Omental fat pad (tissue), 4 donors: ENCODE measurements around the gene SLC38A6. TPM values are rescaled to one million over a fixed set of nuclear protein-coding genes. Genes with fewer than 3 reads are reported as not detected.

ENCODE experiments used
- ATAC-seq: fragments of 150-250 bp; one replicate; pipeline ENCODE4 v1.9.1; 2016; ENCODE audit warnings: mild to moderate bottlenecking, moderate library complexity; ENCODE audit not compliant: low FRiP score
- DNase-seq: peaks from one replicate; pipeline ENCODE4 v3.0.0-alpha.2; 2019; ENCODE audit warnings: low spot score
- total RNA-seq, 4 donors: library from RNA; depleted of rRNA; stranded (reverse); fragments of >200 nt; gene quantifications; one replicate each; pipeline ENCODE4 v1.1.0, GENCODE V29; 2016
- TF ChIP-seq, protein P1 (sequence below), 3 donors: fragments of 450-650 bp; IDR thresholded peaks; one replicate each; pipeline ENCODE4 v1.5.1; 2016 to 2017; ENCODE audit warnings: antibody characterized with exemption in 3 of 3, mild to moderate bottlenecking in 3 of 3, moderate library complexity in 2 of 3

The SLC38A6 gene
- total RNA-seq, 4 donors from 2014 or later: 20.9 to 33.3 (median 24.5) TPM

DNA sequence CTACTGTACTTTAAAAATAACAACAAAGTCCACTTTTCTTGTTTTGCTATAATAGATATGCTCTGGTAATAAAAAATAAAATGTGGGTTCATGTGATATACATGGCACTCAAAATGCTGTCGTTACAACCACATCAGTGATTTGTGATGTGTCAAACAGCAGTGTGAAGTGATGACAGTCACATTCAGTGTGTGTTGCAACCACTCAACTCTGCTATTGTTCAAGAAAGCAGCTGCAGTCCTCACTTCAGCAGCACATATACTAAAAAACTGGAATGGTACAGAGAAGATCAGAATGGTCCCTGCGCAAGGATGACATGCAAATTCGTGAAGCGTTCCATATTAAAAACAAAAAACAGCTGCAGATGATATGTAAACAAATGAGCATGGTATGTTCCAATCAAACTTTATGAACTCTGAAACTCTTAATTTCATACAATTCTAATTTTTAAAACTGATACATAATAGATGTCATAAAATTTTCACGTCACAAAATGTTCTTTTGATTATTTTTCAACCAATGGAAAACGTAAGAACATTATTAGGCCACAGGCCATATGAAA, 6.9 kb upstream of the SLC38A6 start:
- TF ChIP-seq, protein P1, sequence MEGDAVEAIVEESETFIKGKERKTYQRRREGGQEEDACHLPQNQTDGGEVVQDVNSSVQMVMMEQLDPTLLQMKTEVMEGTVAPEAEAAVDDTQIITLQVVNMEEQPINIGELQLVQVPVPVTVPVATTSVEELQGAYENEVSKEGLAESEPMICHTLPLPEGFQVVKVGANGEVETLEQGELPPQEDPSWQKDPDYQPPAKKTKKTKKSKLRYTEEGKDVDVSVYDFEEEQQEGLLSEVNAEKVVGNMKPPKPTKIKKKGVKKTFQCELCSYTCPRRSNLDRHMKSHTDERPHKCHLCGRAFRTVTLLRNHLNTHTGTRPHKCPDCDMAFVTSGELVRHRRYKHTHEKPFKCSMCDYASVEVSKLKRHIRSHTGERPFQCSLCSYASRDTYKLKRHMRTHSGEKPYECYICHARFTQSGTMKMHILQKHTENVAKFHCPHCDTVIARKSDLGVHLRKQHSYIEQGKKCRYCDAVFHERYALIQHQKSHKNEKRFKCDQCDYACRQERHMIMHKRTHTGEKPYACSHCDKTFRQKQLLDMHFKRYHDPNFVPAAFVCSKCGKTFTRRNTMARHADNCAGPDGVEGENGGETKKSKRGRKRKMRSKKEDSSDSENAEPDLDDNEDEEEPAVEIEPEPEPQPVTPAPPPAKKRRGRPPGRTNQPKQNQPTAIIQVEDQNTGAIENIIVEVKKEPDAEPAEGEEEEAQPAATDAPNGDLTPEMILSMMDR (IDR thresholded peaks at IDR 0.05): no peak
- ATAC-seq (no peak), DNase-seq (no peak)

DNA sequence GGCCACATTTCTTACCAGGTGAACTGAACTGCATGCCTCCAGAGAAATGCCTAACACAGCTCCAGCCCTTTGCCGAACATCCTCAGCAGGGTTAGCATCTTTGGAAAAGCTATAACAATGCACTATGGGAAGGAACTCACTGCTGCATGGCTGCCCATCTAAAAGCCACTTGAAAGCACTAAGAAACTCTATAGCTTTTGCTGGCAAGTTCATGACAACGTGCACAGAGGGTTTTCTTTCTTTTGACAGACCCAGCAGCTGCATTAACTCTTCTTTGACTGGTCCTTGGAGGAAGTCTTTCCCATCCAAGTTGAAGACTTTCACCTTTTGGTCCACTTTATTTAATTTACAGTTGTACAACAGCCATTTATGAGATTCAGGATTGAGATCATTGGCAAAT, 5.5 kb upstream of the SLC38A6 start:
- no peak for ATAC-seq
- DNase-seq: no peak
- TF ChIP-seq, protein P1 (IDR thresholded peaks at IDR 0.05): no peak

DNA sequence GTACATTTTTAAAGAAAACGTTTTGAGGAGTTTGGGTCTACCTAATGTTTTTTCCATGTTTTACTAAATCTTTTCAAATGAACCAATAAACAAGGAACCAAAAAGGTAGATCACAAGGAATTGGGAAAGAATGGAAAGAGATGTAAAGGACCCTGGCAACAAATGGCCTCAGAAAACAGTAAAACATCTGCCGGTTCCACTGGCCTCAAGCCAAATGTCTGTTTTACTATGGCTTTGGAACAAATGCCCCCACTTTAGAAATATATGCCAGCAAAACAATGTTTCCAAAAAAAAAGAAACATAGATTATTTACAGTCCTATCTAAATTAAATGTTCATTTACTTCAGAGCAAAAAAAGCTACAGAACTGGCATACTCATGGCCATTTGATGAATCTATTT, 3.2 kb upstream of the SLC38A6 start:
- TF ChIP-seq, protein P1 (IDR thresholded peaks at IDR 0.05): no peak
- ATAC-seq (no peak), DNase-seq (no peak)

DNA sequence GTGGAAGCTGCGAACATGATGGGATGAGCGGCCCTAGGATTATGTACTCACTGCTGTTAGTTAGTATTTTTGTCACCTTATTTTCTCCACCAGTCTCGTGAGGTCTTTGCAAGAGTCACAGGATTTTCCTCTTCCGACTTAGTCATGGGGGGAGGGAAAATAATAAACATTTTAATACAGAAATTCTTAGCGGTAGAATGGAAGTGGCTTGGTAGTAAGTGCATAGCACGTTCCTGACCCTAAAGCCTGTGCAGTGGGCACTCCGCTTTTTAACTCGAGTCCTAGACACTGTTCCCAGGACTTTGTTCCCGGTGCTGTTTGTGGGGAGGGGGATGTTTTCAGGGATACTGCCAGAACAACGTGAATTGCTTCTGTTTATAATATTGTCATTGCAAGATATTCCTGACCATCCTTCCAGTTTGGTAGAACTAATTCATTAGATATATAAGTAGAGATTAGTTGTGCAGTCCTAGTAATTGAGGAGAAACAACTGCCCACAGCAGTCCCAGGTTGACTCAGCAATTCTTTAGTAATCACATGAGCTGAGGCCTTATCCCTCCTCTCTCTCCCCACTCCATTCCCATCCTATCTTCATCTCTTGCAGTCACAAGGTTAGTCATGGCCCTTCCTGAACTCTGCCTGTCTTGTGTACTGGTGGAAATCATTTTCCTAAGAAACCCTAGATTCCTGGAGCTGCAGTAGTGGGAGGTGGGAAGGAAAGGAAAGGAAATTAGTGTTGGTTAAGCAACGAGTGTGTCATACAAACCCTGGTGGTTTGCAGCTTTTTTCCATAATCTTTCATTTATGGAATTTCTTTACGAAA, 799 bp downstream of the SLC38A6 start:
- ATAC-seq (peak; percentile 63), DNase-seq (no peak)
- TF ChIP-seq, protein P1 (IDR thresholded peaks at IDR 0.05): no peak

DNA sequence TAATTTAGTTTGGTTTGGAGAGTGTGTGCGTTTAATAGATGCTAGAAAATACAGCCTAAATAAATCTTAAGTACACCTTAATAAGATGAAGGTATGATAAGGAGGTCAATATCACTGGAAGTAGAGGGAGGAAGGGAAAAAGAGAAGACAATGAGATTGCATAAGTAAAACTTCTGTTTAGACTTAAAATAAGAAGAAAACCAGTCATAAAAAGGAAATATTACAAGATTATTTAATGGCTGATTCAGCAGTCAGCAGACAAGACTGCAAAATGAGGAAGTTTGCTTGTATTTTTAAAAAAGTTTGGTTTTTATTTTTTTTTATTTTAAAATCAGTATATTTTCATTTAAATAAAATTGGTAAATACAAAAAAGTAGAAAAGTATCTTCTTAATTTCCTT, 3.2 kb downstream of the SLC38A6 start:
- TF ChIP-seq, protein P1 (IDR thresholded peaks at IDR 0.05): no peak
- DNase-seq (no peak), ATAC-seq (no peak)

DNA sequence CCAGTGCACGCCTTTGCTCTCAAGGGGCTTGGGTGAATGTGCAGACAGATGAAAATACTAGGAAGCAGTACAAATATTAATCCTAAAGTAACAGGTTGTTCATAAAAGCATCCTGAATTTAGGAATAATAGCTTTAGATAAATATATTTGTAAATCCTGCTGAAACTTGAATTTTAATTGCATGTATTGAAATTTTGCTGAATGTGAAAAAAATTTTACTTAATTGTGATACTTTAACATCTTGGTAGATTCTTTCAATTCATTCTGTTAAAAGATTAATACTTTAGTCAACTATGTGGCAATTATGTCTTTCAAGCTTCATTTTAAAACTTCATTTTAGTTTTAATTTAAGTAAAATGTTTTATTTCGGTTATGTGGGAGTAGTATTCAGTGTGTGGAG, 5.5 kb downstream of the SLC38A6 start:
- no peak for ATAC-seq
- TF ChIP-seq, protein P1 (IDR thresholded peaks at IDR 0.05): no peak
- DNase-seq: no peak

DNA sequence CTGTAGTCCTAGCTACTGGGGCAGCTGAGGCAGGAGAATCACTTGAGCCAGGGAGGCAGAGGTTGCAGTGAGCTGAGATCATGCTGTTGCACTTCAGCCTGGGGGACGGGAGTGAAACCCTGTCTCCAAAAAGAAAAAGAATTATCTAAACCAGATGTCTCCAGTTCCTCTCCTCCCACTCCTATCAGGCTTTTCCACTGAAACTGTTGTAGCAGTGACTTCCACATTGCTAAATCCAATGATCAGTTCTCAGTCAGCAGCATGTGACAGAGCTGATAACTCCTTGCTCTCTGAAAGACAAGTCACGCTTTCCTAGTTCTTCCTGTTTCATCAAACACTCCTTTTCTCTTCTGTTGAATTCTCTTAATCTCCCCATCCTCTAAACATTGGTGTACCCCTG, 8.6 kb downstream of the SLC38A6 start:
- TF ChIP-seq, protein P1 (IDR thresholded peaks at IDR 0.05): no peak
- ATAC-seq (no peak), DNase-seq (no peak)
